Measurements from ENCODE around the gene ZNF407.

Gene ZNF407

GRCh38 chr18:74624466-74624865 is 26.8 kb downstream of the ZNF407 start:
- H4K20me1 ChIP-seq (ENCODE audit: control insufficient read depth, insufficient read depth, low read depth, low read length), result peaks cover 14% of the 10 kb centered on the region; the same call in 1 of the 2 replicates
- peaks cover 61% of the 10 kb centered on the region for H3K79me2 ChIP-seq (ENCODE audit: control insufficient read depth, low read length)
- TF ChIP-seq, protein P1, sequence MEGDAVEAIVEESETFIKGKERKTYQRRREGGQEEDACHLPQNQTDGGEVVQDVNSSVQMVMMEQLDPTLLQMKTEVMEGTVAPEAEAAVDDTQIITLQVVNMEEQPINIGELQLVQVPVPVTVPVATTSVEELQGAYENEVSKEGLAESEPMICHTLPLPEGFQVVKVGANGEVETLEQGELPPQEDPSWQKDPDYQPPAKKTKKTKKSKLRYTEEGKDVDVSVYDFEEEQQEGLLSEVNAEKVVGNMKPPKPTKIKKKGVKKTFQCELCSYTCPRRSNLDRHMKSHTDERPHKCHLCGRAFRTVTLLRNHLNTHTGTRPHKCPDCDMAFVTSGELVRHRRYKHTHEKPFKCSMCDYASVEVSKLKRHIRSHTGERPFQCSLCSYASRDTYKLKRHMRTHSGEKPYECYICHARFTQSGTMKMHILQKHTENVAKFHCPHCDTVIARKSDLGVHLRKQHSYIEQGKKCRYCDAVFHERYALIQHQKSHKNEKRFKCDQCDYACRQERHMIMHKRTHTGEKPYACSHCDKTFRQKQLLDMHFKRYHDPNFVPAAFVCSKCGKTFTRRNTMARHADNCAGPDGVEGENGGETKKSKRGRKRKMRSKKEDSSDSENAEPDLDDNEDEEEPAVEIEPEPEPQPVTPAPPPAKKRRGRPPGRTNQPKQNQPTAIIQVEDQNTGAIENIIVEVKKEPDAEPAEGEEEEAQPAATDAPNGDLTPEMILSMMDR (IDR thresholded peaks at IDR 0.05; ENCODE audit: low read depth, low read length, poor library complexity, severe bottlenecking), result no peak
- H3K4me1 ChIP-seq (ENCODE audit: control insufficient read depth, low read length), result no peaks in the 10 kb centered on the region
- H3K4me3 ChIP-seq (ENCODE audit: low read length), result no peak overlapping the region
- no peak overlapping the region for H3K4me2 ChIP-seq (ENCODE audit: low read length)
- no peaks in the 10 kb centered on the region for H3K9me3 ChIP-seq (ENCODE audit: control insufficient read depth, insufficient read depth, low read length)
- no peaks in the 10 kb centered on the region for H3K27me3 ChIP-seq (ENCODE audit: control insufficient read depth, low read length)
- H3F3A ChIP-seq (ENCODE audit: control insufficient read depth, insufficient read depth), result no peaks in the 10 kb centered on the region
- H3K27ac ChIP-seq (ENCODE audit: low read depth, low read length), result no peak overlapping the region
- no peaks in the 10 kb centered on the region for H3K36me3 ChIP-seq (ENCODE audit: control insufficient read depth, low read length)
- no peaks in the 10 kb centered on the region for H3K9me2 ChIP-seq (replicated peaks; ENCODE audit: control insufficient read depth, low read length)

- Histone ChIP-seq H3K9me3 (ENCODE audit: control insufficient read depth, insufficient read depth, low read length) (no peaks in the 10 kb centered on the region), H3F3A (ENCODE audit: control insufficient read depth, insufficient read depth) (no peaks in the 10 kb centered on the region), H3K4me3 (ENCODE audit: low read length) (no peak overlapping the region), H3K36me3 (ENCODE audit: control insufficient read depth, low read length) (no peaks in the 10 kb centered on the region), H4K20me1 (ENCODE audit: control insufficient read depth, insufficient read depth, low read depth, low read length) (peaks cover 14% of the 10 kb centered on the region; the same call in 1 of the 2 replicates), H3K27me3 (ENCODE audit: control insufficient read depth, low read length) (no peaks in the 10 kb centered on the region), H3K4me2 (ENCODE audit: low read length) (no peak overlapping the region), H3K9me2 (replicated peaks; ENCODE audit: control insufficient read depth, low read length) (no peaks in the 10 kb centered on the region), H3K79me2 (ENCODE audit: control insufficient read depth, low read length) (peaks cover 61% of the 10 kb centered on the region), H3K4me1 (ENCODE audit: control insufficient read depth, low read length) (no peaks in the 10 kb centered on the region), H3K27ac (ENCODE audit: low read depth, low read length) (no peak overlapping the region)
- TF ChIP-seq, protein P1 (IDR thresholded peaks at IDR 0.05; ENCODE audit: low read depth, low read length, poor library complexity, severe bottlenecking), result no peak
- TF ChIP-seq EZH2phosphoT487 (IDR thresholded peaks at IDR 0.05; ENCODE audit: borderline replicate concordance, low read length), result no peak
Observed at GRCh38 chr18:74625157-74625556, 27.5 kb downstream of the ZNF407 start.

- Histone ChIP-seq H3K36me3 (ENCODE audit: control insufficient read depth, low read length) (peaks cover 5% of the 10 kb centered on the region), H3K4me3 (ENCODE audit: low read length) (no peak overlapping the region), H3K79me2 (ENCODE audit: control insufficient read depth, low read length) (peaks cover 53% of the 10 kb centered on the region), H3K4me1 (ENCODE audit: control insufficient read depth, low read length) (no peaks in the 10 kb centered on the region), H3F3A (ENCODE audit: control insufficient read depth, insufficient read depth) (no peaks in the 10 kb centered on the region), H3K9me2 (replicated peaks; ENCODE audit: control insufficient read depth, low read length) (no peaks in the 10 kb centered on the region), H3K27me3 (ENCODE audit: control insufficient read depth, low read length) (no peaks in the 10 kb centered on the region), H3K9me3 (ENCODE audit: control insufficient read depth, insufficient read depth, low read length) (no peaks in the 10 kb centered on the region), H4K20me1 (ENCODE audit: control insufficient read depth, insufficient read depth, low read depth, low read length) (peaks cover 14% of the 10 kb centered on the region; the same call in 1 of the 2 replicates), H3K4me2 (ENCODE audit: low read length) (no peak overlapping the region), H3K27ac (ENCODE audit: low read depth, low read length) (no peak overlapping the region)
- TF ChIP-seq, protein P1 (IDR thresholded peaks at IDR 0.05; ENCODE audit: low read depth, low read length, poor library complexity, severe bottlenecking), result no peak
- no peak for TF ChIP-seq EZH2phosphoT487 (IDR thresholded peaks at IDR 0.05; ENCODE audit: borderline replicate concordance, low read length)
Observed at GRCh38 chr18:74626049-74626874, 28.6 kb downstream of the ZNF407 start.
